ENCODE results near the gene TPST1.

TPST1 gene

DNA sequence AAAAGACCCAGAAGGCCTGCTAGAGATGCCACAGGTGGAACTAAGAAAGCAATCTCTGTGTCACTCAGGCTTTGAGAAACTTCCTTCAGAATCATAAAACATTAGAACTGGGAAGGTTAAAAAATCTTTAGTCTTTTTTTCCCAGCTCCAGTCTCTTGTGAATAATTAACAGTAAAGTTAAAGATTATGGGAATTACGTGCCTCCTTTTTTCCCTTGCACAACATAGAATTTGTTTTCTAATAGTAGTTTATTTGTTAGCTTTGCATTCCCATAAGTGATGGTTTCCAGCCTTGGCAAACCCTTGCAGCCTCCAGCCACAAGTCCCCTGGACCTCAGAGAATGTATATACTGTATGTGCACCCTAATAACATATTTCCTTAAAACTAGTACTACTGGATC lies 128.3 kb downstream of the TPST1 start:
- TF ChIP-seq SUZ12 (IDR thresholded peaks at IDR 0.05; ENCODE audit: extremely low read depth, insufficient read depth, insufficient read length) (no peak), ZNF274 (IDR thresholded peaks at IDR 0.05; ENCODE audit: low read depth, low read length) (no peak), YY1 (IDR thresholded peaks at IDR 0.05; ENCODE audit: insufficient read depth, insufficient read length) (no peak)
- Histone ChIP-seq H3K36me3 (ENCODE audit: insufficient read depth, insufficient read length, low read length) (no peaks in the 10 kb centered on the region), H3K4me3 (ENCODE audit: insufficient read length, low read depth) (no peak overlapping the region), H3K4me1 (ENCODE audit: insufficient read depth, insufficient read length) (no peaks in the 10 kb centered on the region), H3K9ac (ENCODE audit: insufficient read length, low read depth) (no peak overlapping the region), H3K9me3 (ENCODE audit: insufficient read depth, low read length) (peaks cover 9% of the 10 kb centered on the region), H3K27me3 (ENCODE audit: insufficient read depth, insufficient read length) (no peaks in the 10 kb centered on the region)
- no peak for DNase-seq (ENCODE audit: low read depth, low spot score)

DNA sequence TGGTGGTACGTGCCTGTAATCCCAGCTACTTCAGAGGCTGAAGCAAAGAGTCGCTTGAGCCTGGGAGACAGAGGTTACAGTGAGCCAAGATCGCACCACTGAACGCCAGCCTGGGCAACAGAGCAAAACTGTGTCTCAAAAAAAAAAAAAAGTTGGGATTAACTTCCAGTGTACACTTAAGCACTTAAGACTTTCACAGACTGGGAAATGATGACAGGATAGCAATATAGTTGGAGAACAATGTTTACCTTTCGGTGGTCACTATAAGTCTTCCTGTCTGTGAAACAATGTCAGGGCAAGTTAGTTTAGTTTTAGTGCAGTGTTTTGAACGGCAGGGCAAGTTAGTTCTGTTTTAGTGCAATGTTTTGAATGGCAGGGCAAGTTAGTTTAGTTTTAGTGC lies 130.2 kb downstream of the TPST1 start:
- DNase-seq (ENCODE audit: low read depth, low spot score), result no peak
- Histone ChIP-seq H3K36me3 (ENCODE audit: insufficient read depth, insufficient read length, low read length) (no peaks in the 10 kb centered on the region), H3K9ac (ENCODE audit: insufficient read length, low read depth) (no peak overlapping the region), H3K4me3 (ENCODE audit: insufficient read length, low read depth) (no peak overlapping the region), H3K27me3 (ENCODE audit: insufficient read depth, insufficient read length) (no peaks in the 10 kb centered on the region), H3K9me3 (ENCODE audit: insufficient read depth, low read length) (peaks cover 22% of the 10 kb centered on the region), H3K4me1 (ENCODE audit: insufficient read depth, insufficient read length) (no peaks in the 10 kb centered on the region)
- TF ChIP-seq ZNF274 (IDR thresholded peaks at IDR 0.05; ENCODE audit: low read depth, low read length) (no peak), SUZ12 (IDR thresholded peaks at IDR 0.05; ENCODE audit: extremely low read depth, insufficient read depth, insufficient read length) (no peak), YY1 (IDR thresholded peaks at IDR 0.05; ENCODE audit: insufficient read depth, insufficient read length) (no peak)

DNA sequence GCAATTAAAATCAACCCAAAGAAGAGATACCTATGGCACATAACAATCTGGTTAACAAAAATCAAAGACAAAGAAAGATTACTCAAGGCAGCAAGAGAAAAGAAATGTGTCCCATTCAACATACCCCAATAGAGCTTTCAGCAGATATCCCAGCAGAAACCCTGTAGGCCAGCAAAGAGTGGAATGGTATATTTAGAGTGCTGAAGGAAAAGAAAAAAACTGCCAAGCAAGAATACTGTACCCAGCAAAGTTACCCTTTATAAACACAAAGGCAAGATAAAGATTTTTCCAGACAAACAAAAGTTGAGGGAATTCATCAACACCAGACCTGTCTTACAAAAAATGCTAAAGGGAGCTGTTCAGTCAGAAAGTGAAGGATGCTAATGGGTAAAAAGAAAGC lies 131.6 kb downstream of the TPST1 start:
- Histone ChIP-seq H3K4me3 (ENCODE audit: insufficient read length, low read depth) (no peak overlapping the region), H3K36me3 (ENCODE audit: insufficient read depth, insufficient read length, low read length) (no peaks in the 10 kb centered on the region), H3K4me1 (ENCODE audit: insufficient read depth, insufficient read length) (no peaks in the 10 kb centered on the region), H3K27me3 (ENCODE audit: insufficient read depth, insufficient read length) (no peaks in the 10 kb centered on the region), H3K9ac (ENCODE audit: insufficient read length, low read depth) (no peak overlapping the region), H3K9me3 (ENCODE audit: insufficient read depth, low read length) (peaks cover 27% of the 10 kb centered on the region)
- TF ChIP-seq SUZ12 (IDR thresholded peaks at IDR 0.05; ENCODE audit: extremely low read depth, insufficient read depth, insufficient read length), result no peak
- no peak for TF ChIP-seq ZNF274 (IDR thresholded peaks at IDR 0.05; ENCODE audit: low read depth, low read length)
- no peak for TF ChIP-seq YY1 (IDR thresholded peaks at IDR 0.05; ENCODE audit: insufficient read depth, insufficient read length)
- no peak for DNase-seq (ENCODE audit: low read depth, low spot score)

DNA sequence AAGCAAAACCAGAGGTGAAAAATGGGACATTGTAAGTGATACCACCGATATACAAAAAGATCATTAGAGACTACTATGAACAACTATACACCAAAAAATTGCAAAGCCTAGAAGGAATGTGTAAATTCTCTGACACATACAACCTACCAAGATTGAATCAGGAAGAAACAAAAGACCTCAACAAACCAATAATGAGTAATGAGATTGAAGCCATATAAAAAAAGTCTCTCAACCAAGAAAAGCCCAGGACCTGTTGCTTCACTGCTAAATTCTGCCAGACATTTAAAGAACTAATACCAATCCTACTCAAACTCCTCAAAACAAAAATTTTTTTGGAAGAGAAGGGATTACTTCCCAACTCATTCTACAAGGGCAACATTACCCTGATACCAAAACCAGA lies 134.0 kb downstream of the TPST1 start:
- peaks cover 27% of the 10 kb centered on the region for H3K9me3 ChIP-seq (ENCODE audit: insufficient read depth, low read length)

DNA sequence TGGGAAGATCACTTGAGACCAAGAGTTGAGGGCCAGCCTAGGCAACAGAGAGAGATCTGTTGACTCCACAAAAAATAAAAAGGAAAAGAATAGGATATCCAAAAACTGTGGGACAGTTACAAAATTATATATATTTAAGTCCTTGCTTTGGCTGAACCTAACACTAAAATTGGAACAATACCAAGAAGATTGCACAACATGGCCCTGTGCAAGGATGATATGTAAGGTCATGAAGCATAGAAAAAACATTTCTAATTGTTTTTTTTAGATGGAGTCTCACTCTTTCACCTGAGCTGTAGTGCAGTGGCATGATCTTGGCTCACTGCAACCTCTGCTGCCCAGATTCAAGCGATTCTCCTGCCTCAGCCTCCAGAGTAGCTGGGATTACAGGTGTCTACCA lies 139.0 kb downstream of the TPST1 start:
- DNase-seq (ENCODE audit: low read depth, low spot score), result no peak
- H3K4me1 ChIP-seq (ENCODE audit: insufficient read depth, insufficient read length), result no peaks in the 10 kb centered on the region
- no peaks in the 10 kb centered on the region for H3K36me3 ChIP-seq (ENCODE audit: insufficient read depth, insufficient read length, low read length)
- TF ChIP-seq SUZ12 (IDR thresholded peaks at IDR 0.05; ENCODE audit: extremely low read depth, insufficient read depth, insufficient read length) (no peak), ZNF274 (IDR thresholded peaks at IDR 0.05; ENCODE audit: low read depth, low read length) (no peak), YY1 (IDR thresholded peaks at IDR 0.05; ENCODE audit: insufficient read depth, insufficient read length) (no peak)
- H3K9ac ChIP-seq (ENCODE audit: insufficient read length, low read depth), result no peak overlapping the region
- no peaks in the 10 kb centered on the region for H3K27me3 ChIP-seq (ENCODE audit: insufficient read depth, insufficient read length)
- peaks cover 17% of the 10 kb centered on the region for H3K9me3 ChIP-seq (ENCODE audit: insufficient read depth, low read length)
- no peak overlapping the region for H3K4me3 ChIP-seq (ENCODE audit: insufficient read length, low read depth)

More for the DNA sequence above, 134.0 kb downstream of the TPST1 start:
- no peak for DNase-seq (ENCODE audit: low read depth, low spot score)
- no peaks in the 10 kb centered on the region for H3K27me3 ChIP-seq (ENCODE audit: insufficient read depth, insufficient read length)
- H3K9ac ChIP-seq (ENCODE audit: insufficient read length, low read depth), result no peak overlapping the region
- no peaks in the 10 kb centered on the region for H3K36me3 ChIP-seq (ENCODE audit: insufficient read depth, insufficient read length, low read length)
- no peak for TF ChIP-seq SUZ12 (IDR thresholded peaks at IDR 0.05; ENCODE audit: extremely low read depth, insufficient read depth, insufficient read length)
- no peak overlapping the region for H3K4me3 ChIP-seq (ENCODE audit: insufficient read length, low read depth)
- H3K4me1 ChIP-seq (ENCODE audit: insufficient read depth, insufficient read length), result no peaks in the 10 kb centered on the region

DNA sequence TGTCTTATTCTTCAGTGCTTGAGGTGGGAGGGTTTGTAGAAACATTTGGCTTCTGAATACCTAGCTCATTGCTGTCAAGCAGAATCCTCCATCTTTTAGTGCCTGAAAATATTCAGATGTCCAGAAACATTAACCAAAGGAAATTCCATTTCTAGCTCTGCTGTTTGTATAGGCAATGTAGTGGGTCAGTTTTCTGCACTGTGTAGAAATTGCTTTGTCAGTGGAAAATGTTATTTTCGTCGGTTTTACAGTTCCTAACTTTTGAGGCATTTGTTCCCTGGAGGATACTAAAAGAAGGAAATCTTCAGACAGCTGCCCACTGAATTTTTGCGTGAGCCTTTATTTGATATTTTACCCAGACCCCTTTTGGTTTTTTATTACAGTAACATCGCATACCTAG lies 143.4 kb downstream of the TPST1 start:
- H3K9me3 ChIP-seq (ENCODE audit: insufficient read depth, low read length), result no peaks in the 10 kb centered on the region
- H3K27me3 ChIP-seq (ENCODE audit: insufficient read depth, insufficient read length), result no peaks in the 10 kb centered on the region
- H3K4me1 ChIP-seq (ENCODE audit: insufficient read depth, insufficient read length), result no peaks in the 10 kb centered on the region
- DNase-seq (ENCODE audit: low read depth, low spot score), result no peak
- H3K9ac ChIP-seq (ENCODE audit: insufficient read length, low read depth), result no peak overlapping the region
- H3K4me3 ChIP-seq (ENCODE audit: insufficient read length, low read depth), result no peak overlapping the region
- no peaks in the 10 kb centered on the region for H3K36me3 ChIP-seq (ENCODE audit: insufficient read depth, insufficient read length, low read length)
- TF ChIP-seq ZNF274 (IDR thresholded peaks at IDR 0.05; ENCODE audit: low read depth, low read length) (no peak), YY1 (IDR thresholded peaks at IDR 0.05; ENCODE audit: insufficient read depth, insufficient read length) (no peak), SUZ12 (IDR thresholded peaks at IDR 0.05; ENCODE audit: extremely low read depth, insufficient read depth, insufficient read length) (no peak)

DNA sequence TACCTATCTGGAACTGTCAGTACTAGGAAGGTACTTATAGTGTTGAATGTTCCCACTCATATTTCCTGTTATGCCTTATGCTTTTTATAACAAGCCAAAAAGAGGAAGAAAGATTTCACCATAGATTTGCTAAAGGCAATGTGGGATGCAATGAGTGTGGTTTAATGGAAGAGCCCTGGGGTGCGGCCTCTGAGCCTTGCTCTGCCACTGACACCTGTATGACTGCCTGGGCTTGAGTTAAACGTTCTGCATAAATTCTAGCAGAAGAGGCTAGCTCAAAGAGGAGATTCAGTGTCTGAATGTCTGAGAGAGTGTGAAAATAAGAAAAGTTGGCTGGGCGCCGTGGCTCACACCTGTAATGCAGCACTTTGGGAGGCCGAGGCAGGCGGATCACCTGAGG lies 143.8 kb downstream of the TPST1 start:
- H3K4me3 ChIP-seq (ENCODE audit: insufficient read length, low read depth), result no peak overlapping the region
- no peak for DNase-seq (ENCODE audit: low read depth, low spot score)
- TF ChIP-seq ZNF274 (IDR thresholded peaks at IDR 0.05; ENCODE audit: low read depth, low read length) (no peak), YY1 (IDR thresholded peaks at IDR 0.05; ENCODE audit: insufficient read depth, insufficient read length) (no peak), SUZ12 (IDR thresholded peaks at IDR 0.05; ENCODE audit: extremely low read depth, insufficient read depth, insufficient read length) (no peak)
- no peaks in the 10 kb centered on the region for H3K27me3 ChIP-seq (ENCODE audit: insufficient read depth, insufficient read length)
- no peaks in the 10 kb centered on the region for H3K4me1 ChIP-seq (ENCODE audit: insufficient read depth, insufficient read length)
- no peak overlapping the region for H3K9ac ChIP-seq (ENCODE audit: insufficient read length, low read depth)
- H3K36me3 ChIP-seq (ENCODE audit: insufficient read depth, insufficient read length, low read length), result no peaks in the 10 kb centered on the region
- H3K9me3 ChIP-seq (ENCODE audit: insufficient read depth, low read length), result no peaks in the 10 kb centered on the region

DNA sequence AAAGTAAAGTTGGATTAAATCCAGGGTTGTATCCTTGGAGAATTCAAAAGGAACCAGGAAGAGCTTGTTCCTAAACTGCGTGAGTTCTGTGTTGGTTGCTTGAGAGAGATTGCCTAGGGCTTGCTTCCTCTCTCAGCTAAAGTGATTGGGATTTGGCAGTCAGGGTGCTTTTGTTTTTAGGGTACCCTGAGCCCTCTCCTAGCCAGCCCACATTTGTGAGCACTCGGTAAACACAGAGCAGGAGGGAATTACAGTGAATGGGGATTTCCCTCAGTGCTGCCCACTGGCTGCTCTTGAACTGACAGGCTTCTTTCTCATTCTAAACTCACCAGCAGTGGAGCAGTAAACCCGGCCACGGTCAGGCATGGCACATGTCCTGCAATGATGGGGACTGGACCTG lies 146.9 kb downstream of the TPST1 start:
- peak; percentile 48 for DNase-seq (ENCODE audit: low read depth, low spot score)
- Histone ChIP-seq H3K27me3 (ENCODE audit: insufficient read depth, insufficient read length) (no peaks in the 10 kb centered on the region), H3K9ac (ENCODE audit: insufficient read length, low read depth) (no peak overlapping the region), H3K36me3 (ENCODE audit: insufficient read depth, insufficient read length, low read length) (no peaks in the 10 kb centered on the region), H3K4me3 (ENCODE audit: insufficient read length, low read depth) (no peak overlapping the region), H3K9me3 (ENCODE audit: insufficient read depth, low read length) (no peaks in the 10 kb centered on the region), H3K4me1 (ENCODE audit: insufficient read depth, insufficient read length) (no peaks in the 10 kb centered on the region)
- no peak for TF ChIP-seq SUZ12 (IDR thresholded peaks at IDR 0.05; ENCODE audit: extremely low read depth, insufficient read depth, insufficient read length)
- no peak for TF ChIP-seq YY1 (IDR thresholded peaks at IDR 0.05; ENCODE audit: insufficient read depth, insufficient read length)
- TF ChIP-seq ZNF274 (IDR thresholded peaks at IDR 0.05; ENCODE audit: low read depth, low read length), result no peak
